ENCODE results near the gene PPARA. TPM values are rescaled to one million over a fixed set of nuclear protein-coding genes. Genes with fewer than 3 reads are reported as not detected.

Gene PPARA
- polyA plus RNA-seq, 1 of the 3 experiments (the other 2 are of a cell fraction), result 4.5 TPM

DNA sequence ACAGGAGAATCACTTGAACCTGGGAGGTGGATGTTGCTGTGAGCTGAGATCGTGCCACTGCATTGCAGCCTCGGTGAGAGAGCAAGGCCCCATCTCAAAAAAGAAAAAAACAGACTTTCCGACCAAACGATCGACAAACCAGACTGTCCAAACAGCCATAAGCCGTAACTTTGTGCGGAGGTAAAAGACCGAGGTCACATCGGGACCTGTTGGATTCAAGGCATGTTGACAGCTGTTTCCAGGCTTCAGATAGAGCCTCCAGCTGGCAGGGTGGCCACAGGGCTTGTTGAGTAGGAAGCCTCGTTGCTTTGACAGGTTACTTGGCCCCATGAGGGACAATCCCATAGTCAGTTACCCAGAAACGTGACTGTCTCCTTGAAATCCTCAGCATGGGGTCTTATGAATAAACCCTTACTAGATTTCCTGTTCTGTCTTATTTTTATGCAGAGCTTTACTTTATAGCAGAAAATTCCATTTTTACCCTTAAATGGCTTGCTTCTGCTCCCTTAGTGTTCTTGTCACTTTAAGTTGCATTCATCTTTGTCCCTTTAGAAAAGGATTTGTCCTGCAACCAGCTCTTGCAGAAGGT, 22.3 kb downstream of the PPARA start:
- TF ChIP-seq, protein P1, sequence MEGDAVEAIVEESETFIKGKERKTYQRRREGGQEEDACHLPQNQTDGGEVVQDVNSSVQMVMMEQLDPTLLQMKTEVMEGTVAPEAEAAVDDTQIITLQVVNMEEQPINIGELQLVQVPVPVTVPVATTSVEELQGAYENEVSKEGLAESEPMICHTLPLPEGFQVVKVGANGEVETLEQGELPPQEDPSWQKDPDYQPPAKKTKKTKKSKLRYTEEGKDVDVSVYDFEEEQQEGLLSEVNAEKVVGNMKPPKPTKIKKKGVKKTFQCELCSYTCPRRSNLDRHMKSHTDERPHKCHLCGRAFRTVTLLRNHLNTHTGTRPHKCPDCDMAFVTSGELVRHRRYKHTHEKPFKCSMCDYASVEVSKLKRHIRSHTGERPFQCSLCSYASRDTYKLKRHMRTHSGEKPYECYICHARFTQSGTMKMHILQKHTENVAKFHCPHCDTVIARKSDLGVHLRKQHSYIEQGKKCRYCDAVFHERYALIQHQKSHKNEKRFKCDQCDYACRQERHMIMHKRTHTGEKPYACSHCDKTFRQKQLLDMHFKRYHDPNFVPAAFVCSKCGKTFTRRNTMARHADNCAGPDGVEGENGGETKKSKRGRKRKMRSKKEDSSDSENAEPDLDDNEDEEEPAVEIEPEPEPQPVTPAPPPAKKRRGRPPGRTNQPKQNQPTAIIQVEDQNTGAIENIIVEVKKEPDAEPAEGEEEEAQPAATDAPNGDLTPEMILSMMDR (IDR thresholded peaks at IDR 0.05), result no peak
- no peak for TF ChIP-seq FOSL2 (IDR thresholded peaks at IDR 0.05; ENCODE audit: borderline replicate concordance, low read depth)
- TF ChIP-seq GABPA (IDR thresholded peaks at IDR 0.05; ENCODE audit: low read depth), result no peak
- TF ChIP-seq RFX5 (IDR thresholded peaks at IDR 0.05; ENCODE audit: low read length), result no peak
- no peak for TF ChIP-seq ELF1 (IDR thresholded peaks at IDR 0.05)
- no peak for TF ChIP-seq GATA2 (CRISPR knock-in tag; IDR thresholded peaks at IDR 0.05)
- peaks cover 1 to 2% of the 10 kb centered on the region in 2 experiments for H3K36me3 ChIP-seq (replicated peaks in 1 of 2; ENCODE audit: control insufficient read depth in 1 of 2, insufficient read depth in 2 of 2, low read length in 1 of 2)
- H3K27me3 ChIP-seq (ENCODE audit: insufficient read depth), result no peaks in the 10 kb centered on the region
- no peak overlapping the region for H3K4me2 ChIP-seq
- WGBS (ENCODE audit: low lambda C conversion rate), result 92% methylated on average over 10 of the region's 11 CpGs
- H4K20me1 ChIP-seq (ENCODE audit: insufficient read depth), result no peaks in the 10 kb centered on the region
- ChIA-PET POLR2A (no interaction called here), CTCF (no interaction called here)
- no peak overlapping the region for H3K9ac ChIP-seq
- no peak overlapping the region for H2AFZ ChIP-seq (ENCODE audit: low read depth)
- no peaks in the 10 kb centered on the region for H3K9me2 ChIP-seq
- no peak overlapping the region for H3K4me3 ChIP-seq (ENCODE audit: low read depth in 2 of 2, low read length in 1 of 2)
- H3K27ac ChIP-seq (ENCODE audit: low read depth in 2 of 2, low read length in 1 of 2), result no peak overlapping the region
- no peaks in the 10 kb centered on the region for H3K9me3 ChIP-seq
- H3F3A ChIP-seq (replicated peaks; ENCODE audit: insufficient read depth), result peaks cover 3% of the 10 kb centered on the region
- no peaks in the 10 kb centered on the region for H3K79me2 ChIP-seq (ENCODE audit: insufficient read depth)
- no peak for DNase-seq
- H3K4me1 ChIP-seq (ENCODE audit: control insufficient read depth in 1 of 2, insufficient read depth in 2 of 2, low read depth in 1 of 2, low read length in 1 of 2), result peaks cover 9 to 15% of the 10 kb centered on the region in 2 experiments; a peak in 3 of 4 replicates

DNA sequence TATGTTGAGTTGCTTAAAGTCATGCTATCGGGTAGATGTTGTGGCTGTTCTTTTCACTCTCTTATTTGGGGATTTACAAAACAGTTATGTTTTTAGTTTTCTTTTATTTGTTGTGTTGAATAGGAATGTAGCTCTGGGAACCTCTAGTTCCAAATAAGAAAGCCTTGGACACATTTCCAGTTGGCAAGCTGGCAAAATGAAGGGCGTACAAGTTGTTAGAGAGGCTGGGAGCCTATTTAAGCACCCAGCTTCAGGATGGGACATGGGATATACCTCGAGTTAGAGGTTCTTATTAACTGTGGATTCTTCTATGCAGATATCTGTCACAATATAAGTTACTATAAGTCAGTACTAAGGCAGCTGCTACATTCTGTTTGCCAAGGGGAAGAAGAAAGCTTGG, 22.8 kb downstream of the PPARA start:
- Histone ChIP-seq H3K36me3 (replicated peaks in 1 of 2; ENCODE audit: control insufficient read depth in 1 of 2, insufficient read depth in 2 of 2, low read length in 1 of 2) (peaks cover 2 to 7% of the 10 kb centered on the region in 2 experiments), H3K9me3 (no peaks in the 10 kb centered on the region), H3F3A (replicated peaks; ENCODE audit: insufficient read depth) (peaks cover 3% of the 10 kb centered on the region), H3K27me3 (ENCODE audit: insufficient read depth) (no peaks in the 10 kb centered on the region), H3K9me2 (no peaks in the 10 kb centered on the region), H4K20me1 (ENCODE audit: insufficient read depth) (no peaks in the 10 kb centered on the region), H3K4me2 (no peak overlapping the region), H3K4me1 (ENCODE audit: control insufficient read depth in 1 of 2, insufficient read depth in 2 of 2, low read depth in 1 of 2, low read length in 1 of 2) (peaks cover 9 to 15% of the 10 kb centered on the region in 2 experiments; a peak in 3 of 4 replicates), H3K79me2 (ENCODE audit: insufficient read depth) (no peaks in the 10 kb centered on the region), H3K4me3 (ENCODE audit: low read depth in 2 of 2, low read length in 1 of 2) (no peak overlapping the region), H2AFZ (ENCODE audit: low read depth) (no peak overlapping the region), H3K9ac (no peak overlapping the region), H3K27ac (ENCODE audit: low read depth in 2 of 2, low read length in 1 of 2) (no peak overlapping the region)
- CTCF ChIA-PET, result no interaction called here
- no peak for TF ChIP-seq FOSL2 (IDR thresholded peaks at IDR 0.05; ENCODE audit: borderline replicate concordance, low read depth)
- no peak for TF ChIP-seq SMC3 (IDR thresholded peaks at IDR 0.05; ENCODE audit: low read depth, low read length)
- TF ChIP-seq GATA2 (CRISPR knock-in tag; IDR thresholded peaks at IDR 0.05), result no peak
- TF ChIP-seq GABPA (IDR thresholded peaks at IDR 0.05; ENCODE audit: low read depth), result no peak
- no peak for TF ChIP-seq MXI1 (IDR thresholded peaks at IDR 0.05; ENCODE audit: low read depth, low read length)
- no peak for TF ChIP-seq FOXM1 (IDR thresholded peaks at IDR 0.05; ENCODE audit: low read depth)
- TF ChIP-seq FOXJ3 (CRISPR knock-in tag; IDR thresholded peaks at IDR 0.05), result no peak
- no peak for TF ChIP-seq NFIC (IDR thresholded peaks at IDR 0.05; ENCODE audit: borderline replicate concordance)
- no peak for TF ChIP-seq MEF2A (IDR thresholded peaks at IDR 0.05; ENCODE audit: borderline replicate concordance, low read depth)
- TF ChIP-seq, protein P2, sequence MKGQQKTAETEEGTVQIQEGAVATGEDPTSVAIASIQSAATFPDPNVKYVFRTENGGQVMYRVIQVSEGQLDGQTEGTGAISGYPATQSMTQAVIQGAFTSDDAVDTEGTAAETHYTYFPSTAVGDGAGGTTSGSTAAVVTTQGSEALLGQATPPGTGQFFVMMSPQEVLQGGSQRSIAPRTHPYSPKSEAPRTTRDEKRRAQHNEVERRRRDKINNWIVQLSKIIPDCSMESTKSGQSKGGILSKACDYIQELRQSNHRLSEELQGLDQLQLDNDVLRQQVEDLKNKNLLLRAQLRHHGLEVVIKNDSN (IDR thresholded peaks at IDR 0.05; ENCODE audit: borderline replicate concordance, low read depth), result no peak
- no peak for TF ChIP-seq NRF1 (IDR thresholded peaks at IDR 0.05; ENCODE audit: low read depth, low read length)
- TF ChIP-seq, protein P1 (IDR thresholded peaks at IDR 0.05), result no peak
- TF ChIP-seq, protein P3, sequence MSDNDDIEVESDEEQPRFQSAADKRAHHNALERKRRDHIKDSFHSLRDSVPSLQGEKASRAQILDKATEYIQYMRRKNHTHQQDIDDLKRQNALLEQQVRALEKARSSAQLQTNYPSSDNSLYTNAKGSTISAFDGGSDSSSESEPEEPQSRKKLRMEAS (IDR thresholded peaks at IDR 0.05; ENCODE audit: low read depth), result no peak
- TF ChIP-seq ELF1 (IDR thresholded peaks at IDR 0.05), result no peak
- TF ChIP-seq RAD21 (IDR thresholded peaks at IDR 0.05; ENCODE audit: low read length), result no peak
- WGBS (ENCODE audit: low lambda C conversion rate), result 86% methylated on average over 3 of the region's 3 CpGs
- no peak for DNase-seq
- POLR2A ChIA-PET, result no interaction called here
